OCI-LY7 (cell line): ENCODE results near the gene KIZ. TPM values are rescaled to one million over a fixed set of nuclear protein-coding genes. Genes with fewer than 3 reads are reported as not detected.

Experiments used
- BruUV-seq: library from RNA; stranded (reverse); fragments of 400-500 nt; replicated peaks from 2 replicates; lab custom pipeline; 2021; lab: Mats Ljungman, UMichigan
- CTCF ChIA-PET: fragments of 300-600 bp; sonication (Branson Sonifier 250); formaldehyde crosslinking; loops from one replicate; lab custom pipeline; 2022; ENCODE audit warnings: antibody characterized with exemption; ENCODE audit not compliant: unreplicated experiment; lab: Charles Lee
- POLR2A ChIA-PET: fragments of 300-600 bp; sonication (Branson Sonifier 250); formaldehyde crosslinking; loops from one replicate; lab custom pipeline; 2022; ENCODE audit warnings: antibody characterized with exemption; lab: Charles Lee
- DNase-seq: peaks from one replicate; pipeline ENCODE4 v3.0.0-alpha.2; 2015; ENCODE audit warnings: low spot score
- H2AFZ ChIP-seq: fragments of 200-600 bp; sonication (generic), shearing (Covaris generic); 2 replicates; pipeline ENCODE4 v1.6.1; 2014; ENCODE audit warnings: mild to moderate bottlenecking, antibody characterized with exemption, low read length, moderate library complexity
- H3K27ac ChIP-seq: fragments of 200-600 bp; sonication (generic); 2 replicates; pipeline ENCODE4 v1.5.1; 2014; ENCODE audit warnings: mixed run types, low read depth, mild to moderate bottlenecking, moderate library complexity, low read length, inconsistent platforms; ENCODE audit not compliant: poor library complexity, severe bottlenecking
- H3K36me3 ChIP-seq: fragments of 200-600 bp; sonication (generic); 2 replicates; pipeline ENCODE4 v1.6.1; 2014; ENCODE audit warnings: mild to moderate bottlenecking, antibody characterized with exemption, low read length, moderate library complexity, mixed read lengths; ENCODE audit not compliant: insufficient read depth
- H3K4me1 ChIP-seq: fragments of 200-600 bp; sonication (generic); 2 replicates; pipeline ENCODE4 v1.5.1; 2014; ENCODE audit warnings: mild to moderate bottlenecking, low read length; ENCODE audit not compliant: insufficient read depth, poor library complexity, severe bottlenecking
- H3K4me2 ChIP-seq: fragments of 200-600 bp; sonication (generic); 2 replicates; pipeline ENCODE4 v1.6.1; 2014; ENCODE audit warnings: mild to moderate bottlenecking, low read length
- H3K4me3 ChIP-seq: fragments of 200-600 bp; sonication (generic); 2 replicates; pipeline ENCODE4 v1.5.1; 2014; ENCODE audit warnings: mild to moderate bottlenecking, low read depth, low read length; ENCODE audit not compliant: poor library complexity, severe bottlenecking
- H3K79me2 ChIP-seq: fragments of 200-600 bp; sonication (generic); 2 replicates; pipeline ENCODE4 v1.6.1; 2016; ENCODE audit warnings: low read depth, mild to moderate bottlenecking, low read length, moderate library complexity, mixed read lengths; ENCODE audit not compliant: insufficient read depth
- H3K9me2 ChIP-seq: fragments of 200-600 bp; sonication (generic); 2 replicates; pipeline ENCODE4 v1.6.1; 2016; ENCODE audit warnings: mild to moderate bottlenecking, low read length, mixed read lengths; ENCODE audit not compliant: insufficient read depth
- H3K9me3 ChIP-seq: fragments of 200-600 bp; sonication (generic); 2 replicates; pipeline ENCODE4 v1.6.1; 2014; ENCODE audit warnings: mild to moderate bottlenecking, mixed run types, low read length, mixed read lengths
- H4K20me1 ChIP-seq: fragments of 200-600 bp; sonication (generic); 2 replicates; pipeline ENCODE4 v1.6.1; 2014; ENCODE audit warnings: mild to moderate bottlenecking, antibody characterized with exemption, low read length, moderate library complexity, mixed read lengths; ENCODE audit not compliant: insufficient read depth
- EZH2phosphoT487 ChIP-seq: fragments of 200-600 bp; sonication (generic); IDR thresholded peaks from 2 replicates; pipeline ENCODE4 v1.6.1; 2018; ENCODE audit warnings: low read depth, borderline replicate concordance, mild to moderate bottlenecking, mixed run types, antibody characterized with exemption, low read length, moderate library complexity, mixed read lengths
- intact Hi-C: fragments of 100-400 bp; cut with micrococcal nuclease; formaldehyde crosslinking; loops from one replicate; pipeline ENCODE4 v1.10.0; 2022; ENCODE audit not compliant: unreplicated experiment
- total RNA-seq, 2 experiments: library from RNA; depleted of rRNA in 1 of 2; stranded (reverse); fragments of >200 nt in 1 of 2; shearing (Covaris generic) in 1 of 2; gene quantifications; 2 replicates each; pipeline ENCODE4 v1.2.3, GENCODE V29; 2014 to 2022
- TF ChIP-seq, protein P1 (sequence below): fragments of 200-600 bp; sonication (generic); conservative IDR thresholded peaks from 2 replicates; pipeline ENCODE4 v1.5.1; 2014; ENCODE audit warnings: mild to moderate bottlenecking, antibody characterized with exemption, low read length, moderate library complexity, mixed read lengths

KIZ gene
- total RNA-seq, 2 experiments from 2014 or later = 16.0 to 23.7 TPM

DNA sequence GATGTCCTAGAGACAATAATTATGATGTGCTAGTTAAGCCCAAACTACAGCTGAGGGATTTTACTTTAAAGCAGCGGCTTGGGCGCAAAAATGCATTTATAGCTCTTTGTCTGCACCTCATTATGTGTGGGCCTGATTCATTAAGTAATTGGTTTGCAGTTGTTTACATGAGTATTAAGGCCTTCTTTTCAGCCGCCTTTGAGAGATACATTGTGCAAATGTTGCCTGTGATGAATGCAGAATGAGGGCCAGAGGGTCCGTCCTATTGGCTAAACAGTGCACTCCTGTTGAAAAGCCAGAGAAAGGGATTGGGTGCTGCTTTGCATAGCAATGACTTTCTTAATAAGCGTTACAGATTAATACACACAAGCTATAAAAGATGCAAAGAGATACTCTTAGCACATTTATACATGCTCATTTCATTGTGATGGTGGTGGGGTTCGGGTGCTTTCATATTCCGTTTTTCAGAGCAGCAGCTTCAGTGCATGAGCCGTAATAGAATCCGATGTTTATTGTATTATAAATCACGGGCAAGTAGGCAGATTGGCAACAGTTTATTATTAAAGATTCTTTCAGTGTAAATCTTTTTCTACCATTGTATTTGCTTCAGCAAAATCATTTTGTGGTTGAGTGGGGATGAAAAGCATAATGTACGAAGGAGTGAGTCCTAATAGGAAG, 109.1 kb downstream of the KIZ start:
- no peaks in the 10 kb centered on the region for H3K9me3 ChIP-seq
- DNase-seq = no peak
- intact Hi-C loops = loop anchor here (5.0 to 10.0 kb wide), 3 partner anchors 180 to 370 kb away; no protein-coding TSS in a partner anchor

DNA sequence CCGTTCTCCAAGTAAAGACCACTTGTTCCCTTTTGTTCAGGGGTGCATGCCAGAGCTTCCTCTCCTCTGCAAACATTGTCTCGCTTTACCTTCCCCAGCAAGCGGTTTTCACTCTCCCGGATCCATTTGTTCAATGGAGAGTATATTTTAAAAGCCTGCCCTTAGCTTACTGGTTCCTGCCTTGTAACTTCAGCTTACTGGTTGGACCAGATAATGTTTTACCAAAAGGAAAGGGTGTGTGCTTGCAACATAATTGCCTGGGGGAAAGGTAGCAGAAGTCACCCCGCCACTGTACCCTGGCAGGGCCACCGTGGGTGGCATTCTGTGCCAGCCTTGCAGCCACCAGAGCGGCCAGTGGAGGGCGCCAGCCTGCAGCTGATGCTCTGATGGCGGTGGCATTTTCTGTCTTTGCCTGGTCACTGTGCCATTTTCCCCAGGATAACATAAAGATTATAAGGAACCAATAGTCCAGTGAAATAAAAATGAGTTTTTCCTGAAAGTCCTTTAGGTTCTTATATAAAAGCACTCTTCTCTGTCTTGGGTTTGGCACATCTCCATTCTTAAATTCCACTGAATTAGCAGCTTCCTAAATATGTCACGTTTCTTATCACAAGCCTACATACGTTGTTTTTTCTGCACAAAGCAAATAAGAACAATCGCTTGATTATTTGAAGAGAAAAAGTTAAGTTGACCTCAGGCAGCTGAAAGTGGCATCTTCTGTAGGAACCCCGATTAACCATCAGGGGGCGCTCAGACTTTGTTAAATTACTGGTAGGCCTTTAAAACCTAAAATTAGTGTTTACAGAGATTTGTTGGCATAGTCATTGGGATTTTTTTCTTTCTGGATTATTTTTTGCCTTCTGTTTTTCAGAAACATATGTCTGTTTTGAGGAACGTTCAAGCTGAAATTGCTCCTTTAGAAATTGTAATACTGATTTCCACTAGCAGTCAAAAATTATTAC, 109.9 kb downstream of the KIZ start:
- Histone ChIP-seq H3K27ac (no peak overlapping the region), H4K20me1 (no peaks in the 10 kb centered on the region), H3K4me2 (no peak overlapping the region; the same call in 1 of the 2 replicates), H3K4me1 (no peaks in the 10 kb centered on the region), H3K36me3 (no peaks in the 10 kb centered on the region), H3K9me2 (no peaks in the 10 kb centered on the region), H2AFZ (no peak overlapping the region), H3K9me3 (no peaks in the 10 kb centered on the region), H3K4me3 (no peak overlapping the region), H3K79me2 (no peaks in the 10 kb centered on the region)
- TF ChIP-seq, protein P1, sequence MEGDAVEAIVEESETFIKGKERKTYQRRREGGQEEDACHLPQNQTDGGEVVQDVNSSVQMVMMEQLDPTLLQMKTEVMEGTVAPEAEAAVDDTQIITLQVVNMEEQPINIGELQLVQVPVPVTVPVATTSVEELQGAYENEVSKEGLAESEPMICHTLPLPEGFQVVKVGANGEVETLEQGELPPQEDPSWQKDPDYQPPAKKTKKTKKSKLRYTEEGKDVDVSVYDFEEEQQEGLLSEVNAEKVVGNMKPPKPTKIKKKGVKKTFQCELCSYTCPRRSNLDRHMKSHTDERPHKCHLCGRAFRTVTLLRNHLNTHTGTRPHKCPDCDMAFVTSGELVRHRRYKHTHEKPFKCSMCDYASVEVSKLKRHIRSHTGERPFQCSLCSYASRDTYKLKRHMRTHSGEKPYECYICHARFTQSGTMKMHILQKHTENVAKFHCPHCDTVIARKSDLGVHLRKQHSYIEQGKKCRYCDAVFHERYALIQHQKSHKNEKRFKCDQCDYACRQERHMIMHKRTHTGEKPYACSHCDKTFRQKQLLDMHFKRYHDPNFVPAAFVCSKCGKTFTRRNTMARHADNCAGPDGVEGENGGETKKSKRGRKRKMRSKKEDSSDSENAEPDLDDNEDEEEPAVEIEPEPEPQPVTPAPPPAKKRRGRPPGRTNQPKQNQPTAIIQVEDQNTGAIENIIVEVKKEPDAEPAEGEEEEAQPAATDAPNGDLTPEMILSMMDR = peak; percentile 99
- TF ChIP-seq EZH2phosphoT487 = no peak
- CTCF ChIA-PET = interaction anchor here (0.7 to 1.1 kb wide), 2 partner anchors 17 to 335 kb away, joined by 3 read pairs; no protein-coding TSS in a partner anchor
- peak; percentile 71 for DNase-seq
- intact Hi-C loops = loop anchor here (1.0 to 10.0 kb wide), 5 partner anchors 181 to 380 kb away; no protein-coding TSS in a partner anchor
- POLR2A ChIA-PET = interaction anchor here (0.5 to 1.4 kb wide), 5 partner anchors 11 to 335 kb away, joined by 3 to 5 read pairs (median 3); no protein-coding TSS in a partner anchor
- no TSS peak for BruUV-seq

More for the DNA sequence above, 109.1 kb downstream of the KIZ start:
- Histone ChIP-seq H4K20me1 (no peaks in the 10 kb centered on the region), H3K27ac (no peak overlapping the region), H3K4me3 (no peak overlapping the region), H3K9me2 (no peaks in the 10 kb centered on the region), H3K36me3 (no peaks in the 10 kb centered on the region), H2AFZ (no peak overlapping the region), H3K4me2 (no peak overlapping the region), H3K4me1 (no peaks in the 10 kb centered on the region), H3K79me2 (no peaks in the 10 kb centered on the region)
- TF ChIP-seq, protein P1 = no peak
- no peak for TF ChIP-seq EZH2phosphoT487
- BruUV-seq = no TSS peak
- POLR2A ChIA-PET = interaction anchor here (0.5 to 0.7 kb wide), 6 partner anchors 25 to 337 kb away, joined by 3 to 5 read pairs (median 3); no protein-coding TSS in a partner anchor
- CTCF ChIA-PET = interaction anchor here (1.1 kb wide), 1 partner anchor 336 kb away, joined by 3 read pairs; no protein-coding TSS in a partner anchor
